ENCODE results near the gene ERC2. TPM values are rescaled to one million over a fixed set of nuclear protein-coding genes. Genes with fewer than 3 reads are reported as not detected.

Gene ERC2
- total RNA-seq, 1 donor from 2014 or later: 7.4 TPM

GRCh38 chr3:55545995-55546394 is 922.3 kb downstream of the ERC2 start:
- no peak for TF ChIP-seq EZH2 (IDR thresholded peaks at IDR 0.05; ENCODE audit: insufficient read depth, low read length)
- TF ChIP-seq, protein P1, sequence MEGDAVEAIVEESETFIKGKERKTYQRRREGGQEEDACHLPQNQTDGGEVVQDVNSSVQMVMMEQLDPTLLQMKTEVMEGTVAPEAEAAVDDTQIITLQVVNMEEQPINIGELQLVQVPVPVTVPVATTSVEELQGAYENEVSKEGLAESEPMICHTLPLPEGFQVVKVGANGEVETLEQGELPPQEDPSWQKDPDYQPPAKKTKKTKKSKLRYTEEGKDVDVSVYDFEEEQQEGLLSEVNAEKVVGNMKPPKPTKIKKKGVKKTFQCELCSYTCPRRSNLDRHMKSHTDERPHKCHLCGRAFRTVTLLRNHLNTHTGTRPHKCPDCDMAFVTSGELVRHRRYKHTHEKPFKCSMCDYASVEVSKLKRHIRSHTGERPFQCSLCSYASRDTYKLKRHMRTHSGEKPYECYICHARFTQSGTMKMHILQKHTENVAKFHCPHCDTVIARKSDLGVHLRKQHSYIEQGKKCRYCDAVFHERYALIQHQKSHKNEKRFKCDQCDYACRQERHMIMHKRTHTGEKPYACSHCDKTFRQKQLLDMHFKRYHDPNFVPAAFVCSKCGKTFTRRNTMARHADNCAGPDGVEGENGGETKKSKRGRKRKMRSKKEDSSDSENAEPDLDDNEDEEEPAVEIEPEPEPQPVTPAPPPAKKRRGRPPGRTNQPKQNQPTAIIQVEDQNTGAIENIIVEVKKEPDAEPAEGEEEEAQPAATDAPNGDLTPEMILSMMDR (IDR thresholded peaks at IDR 0.05; ENCODE audit: insufficient read depth, low read depth, low read length): no peak
- no peak overlapping the region for H3K27ac Mint-ChIP-seq (ENCODE audit: unreplicated experiment)
- FAIRE-seq: no peak

GRCh38 chr3:55544219-55544618 is 924.0 kb downstream of the ERC2 start:
- H2AFZ ChIP-seq (ENCODE audit: low read depth, low read length): no peak overlapping the region
- peaks cover 4% of the 10 kb centered on the region for H3K27me3 ChIP-seq (ENCODE audit: insufficient read depth, low read length)
- H3K4me3 Mint-ChIP-seq (ENCODE audit: unreplicated experiment): no peak overlapping the region
- H3K4me1 ChIP-seq (ENCODE audit: insufficient read depth, low read length): no peaks in the 10 kb centered on the region
- no peak overlapping the region for H3K4me3 ChIP-seq (ENCODE audit: insufficient read depth, low read depth, low read length)
- H3K9me3 ChIP-seq (ENCODE audit: insufficient read depth, low read depth, low read length): no peaks in the 10 kb centered on the region
- no peak overlapping the region for H3K4me2 ChIP-seq (ENCODE audit: low read length)
- H3K4me1 Mint-ChIP-seq (ENCODE audit: low read depth, unreplicated experiment): no peaks in the 10 kb centered on the region
- TF ChIP-seq, protein P1 (IDR thresholded peaks at IDR 0.05; ENCODE audit: insufficient read depth, low read depth, low read length): no peak
- TF ChIP-seq EZH2 (IDR thresholded peaks at IDR 0.05; ENCODE audit: insufficient read depth, low read length): no peak
- no peak overlapping the region for H3K27ac Mint-ChIP-seq (ENCODE audit: unreplicated experiment)
- H3K79me2 ChIP-seq (ENCODE audit: insufficient read depth, low read length): no peaks in the 10 kb centered on the region
- no peak overlapping the region for H3K9ac ChIP-seq (ENCODE audit: low read length)
- peaks cover 17% of the 10 kb centered on the region for H3K27me3 Mint-ChIP-seq (ENCODE audit: low read depth, unreplicated experiment)
- DNase-seq (ENCODE audit: low read depth): no peak
- H3K9me3 Mint-ChIP-seq (ENCODE audit: unreplicated experiment): peaks cover 2% of the 10 kb centered on the region
- H3K36me3 Mint-ChIP-seq (ENCODE audit: low read depth, unreplicated experiment): peaks cover 1% of the 10 kb centered on the region
- FAIRE-seq: no peak
- H3K27ac ChIP-seq (ENCODE audit: low read depth, low read length): no peak overlapping the region
- no peaks in the 10 kb centered on the region for H4K20me1 ChIP-seq (ENCODE audit: insufficient read depth, low read length)
- no peaks in the 10 kb centered on the region for H3K36me3 ChIP-seq (ENCODE audit: insufficient read depth, low read length)

More at GRCh38 chr3:55545995-55546394, 922.3 kb downstream of the ERC2 start:
- Histone ChIP-seq H3K4me1 (ENCODE audit: insufficient read depth, low read length) (no peaks in the 10 kb centered on the region), H3K9ac (ENCODE audit: low read length) (no peak overlapping the region), H3K4me2 (ENCODE audit: low read length) (no peak overlapping the region), H3K27me3 (ENCODE audit: insufficient read depth, low read length) (no peaks in the 10 kb centered on the region), H4K20me1 (ENCODE audit: insufficient read depth, low read length) (no peaks in the 10 kb centered on the region), H3K27ac (ENCODE audit: low read depth, low read length) (no peak overlapping the region), H3K79me2 (ENCODE audit: insufficient read depth, low read length) (no peaks in the 10 kb centered on the region), H3K4me3 (ENCODE audit: insufficient read depth, low read depth, low read length) (no peak overlapping the region), H2AFZ (ENCODE audit: low read depth, low read length) (no peak overlapping the region), H3K36me3 (ENCODE audit: insufficient read depth, low read length) (no peaks in the 10 kb centered on the region), H3K9me3 (ENCODE audit: insufficient read depth, low read depth, low read length) (no peaks in the 10 kb centered on the region)
- peaks cover 17% of the 10 kb centered on the region for H3K27me3 Mint-ChIP-seq (ENCODE audit: low read depth, unreplicated experiment)
- no peak for DNase-seq (ENCODE audit: low read depth)
- H3K4me3 Mint-ChIP-seq (ENCODE audit: unreplicated experiment): no peak overlapping the region
- H3K9me3 Mint-ChIP-seq (ENCODE audit: unreplicated experiment): peaks cover 2% of the 10 kb centered on the region
- peaks cover 1% of the 10 kb centered on the region for H3K36me3 Mint-ChIP-seq (ENCODE audit: low read depth, unreplicated experiment)
- H3K4me1 Mint-ChIP-seq (ENCODE audit: low read depth, unreplicated experiment): no peaks in the 10 kb centered on the region

DNA sequence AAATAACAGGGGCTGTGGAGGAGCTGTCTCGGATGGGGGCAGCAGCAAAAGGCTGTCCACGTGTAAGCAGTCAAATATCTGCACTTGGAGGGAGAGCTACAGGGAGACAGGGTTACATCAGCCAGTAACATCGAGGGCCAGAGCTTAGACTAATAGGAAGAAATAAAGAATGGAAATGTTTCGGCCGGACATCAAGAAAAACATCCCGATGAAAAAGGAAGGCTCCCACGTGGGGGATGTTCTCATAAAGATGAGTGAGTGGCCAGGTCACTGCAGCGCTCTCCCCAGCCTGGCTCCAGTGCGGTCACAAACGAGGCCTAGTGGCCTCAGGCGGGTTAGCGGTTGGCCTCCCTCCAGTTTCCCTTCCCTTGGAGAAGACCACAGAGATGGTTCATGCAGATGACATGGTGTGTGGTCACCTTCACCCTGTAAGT is 925.1 kb downstream of the ERC2 start:
- Mint-ChIP-seq H3K27ac (ENCODE audit: unreplicated experiment) (no peak overlapping the region), H3K9me3 (ENCODE audit: unreplicated experiment) (peaks cover 2% of the 10 kb centered on the region), H3K36me3 (ENCODE audit: low read depth, unreplicated experiment) (peaks cover 1% of the 10 kb centered on the region), H3K27me3 (ENCODE audit: low read depth, unreplicated experiment) (peaks cover 15% of the 10 kb centered on the region), H3K4me3 (ENCODE audit: unreplicated experiment) (no peak overlapping the region), H3K4me1 (ENCODE audit: low read depth, unreplicated experiment) (no peaks in the 10 kb centered on the region)
- no peak overlapping the region for H3K27ac ChIP-seq (ENCODE audit: low read depth, low read length)
- H3K4me3 ChIP-seq (ENCODE audit: insufficient read depth, low read depth, low read length): no peak overlapping the region
- no peaks in the 10 kb centered on the region for H3K4me1 ChIP-seq (ENCODE audit: insufficient read depth, low read length)
- no peak overlapping the region for H2AFZ ChIP-seq (ENCODE audit: low read depth, low read length)
- no peaks in the 10 kb centered on the region for H3K36me3 ChIP-seq (ENCODE audit: insufficient read depth, low read length)
- FAIRE-seq: no peak
- no peak for TF ChIP-seq EZH2 (IDR thresholded peaks at IDR 0.05; ENCODE audit: insufficient read depth, low read length)
- TF ChIP-seq, protein P1 (IDR thresholded peaks at IDR 0.05; ENCODE audit: insufficient read depth, low read depth, low read length): no peak
- DNase-seq (ENCODE audit: low read depth): no peak
- no peaks in the 10 kb centered on the region for H3K79me2 ChIP-seq (ENCODE audit: insufficient read depth, low read length)
- no peaks in the 10 kb centered on the region for H4K20me1 ChIP-seq (ENCODE audit: insufficient read depth, low read length)
- no peak overlapping the region for H3K4me2 ChIP-seq (ENCODE audit: low read length)
- peaks cover 4% of the 10 kb centered on the region for H3K27me3 ChIP-seq (ENCODE audit: insufficient read depth, low read length)
- no peaks in the 10 kb centered on the region for H3K9me3 ChIP-seq (ENCODE audit: insufficient read depth, low read depth, low read length)
- no peak overlapping the region for H3K9ac ChIP-seq (ENCODE audit: low read length)

Data from astrocyte (in vitro differentiated cells and primary cell).